Heart left ventricle (tissue), 16 donors: ENCODE results near the gene KRT12. TPM values are rescaled to one million over a fixed set of nuclear protein-coding genes. Genes with fewer than 3 reads are reported as not detected.

ENCODE experiments used
- ATAC-seq, 4 donors: fragments of 200-7000 bp; cut with Tn5 transposase; one replicate each; pipeline ENCODE4 v1.9.1; 2020 to 2022; ENCODE audit warnings: moderate library complexity in 4 of 4, mild to moderate bottlenecking in 3 of 4, moderate number of reproducible peaks in 1 of 4
- DNase-seq, 5 donors: peaks; one replicate each; pipeline ENCODE4 v3.0.0-alpha.2; 2020
- H3K27ac ChIP-seq, 12 donors: fragments of 200-600 bp; sonication (generic) in 4 of 12; one replicate each; pipeline versions ENCODE4 v1.5.0 to v1.8.0; 2016 to 2022; ENCODE audit warnings: mild to moderate bottlenecking in 2 of 12
- H3K27me3 ChIP-seq, 9 donors: fragments of 200-600 bp; sonication (generic) in 2 of 9; one replicate each; pipeline versions ENCODE4 v1.5.1 to v1.8.0; 2016 to 2022; ENCODE audit warnings: mild to moderate bottlenecking in 3 of 9
- H3K36me3 ChIP-seq, 9 donors: fragments of 200-600 bp; sonication (generic) in 2 of 9; one replicate each; pipeline versions ENCODE4 v1.5.0 to v1.8.0; 2018 to 2022; ENCODE audit warnings: mild to moderate bottlenecking in 2 of 9
- H3K4me1 ChIP-seq, 12 donors: fragments of 200-600 bp; sonication (generic) in 4 of 12; one replicate each; pipeline versions ENCODE4 v1.5.0 to v1.8.0; 2016 to 2022; ENCODE audit warnings: mild to moderate bottlenecking in 3 of 12
- H3K4me3 ChIP-seq, 12 donors: fragments of 200-600 bp; sonication (generic) in 4 of 12; one replicate each; pipeline versions ENCODE4 v1.5.0 to v1.8.0; 2017 to 2022; ENCODE audit warnings: mild to moderate bottlenecking in 9 of 12, moderate library complexity in 4 of 12
- H3K9me3 ChIP-seq, 12 donors: fragments of 200-600 bp; sonication (generic) in 4 of 12; one replicate each; pipeline versions ENCODE4 v1.5.0 to v1.8.0; 2016 to 2022; ENCODE audit warnings: mild to moderate bottlenecking in 1 of 12
- POLR2A ChIP-seq, 2 donors: fragments of 450-650 bp; IDR thresholded peaks; one replicate each; pipeline ENCODE4 v1.6.1; 2017; ENCODE audit warnings: antibody characterized with exemption in 2 of 2, mild to moderate bottlenecking in 2 of 2, moderate library complexity in 2 of 2
- WGBS, 4 donors: extraction: QIAGEN DNeasy Blood & Tissue Kit in 2 of 4; methylation state at CpG; one replicate each; pipeline versions ENCODE4 v1.1.5 to v1.1.7; 2013 to 2018; 5-methylcytosine and 5-hydroxymethylcytosine counted together
- intact Hi-C, 10 donors: fragments of 100-400 bp; cut with DNase I; formaldehyde crosslinking; loops; one replicate each; pipeline versions ENCODE4 v1.11.1 to v1.14.2; 2022
- polyA plus RNA-seq, 2 donors: library from polyadenylated mRNA; stranded (reverse); fragments of 200-250 nt; gene quantifications; one replicate each; pipeline ENCODE4 v1.2.3, GENCODE V29; 2013
- total RNA-seq, 9 donors: library from RNA; depleted of rRNA in 2 of 9; stranded (reverse); fragments of >200 nt in 2 of 9; fragmentation: NEBNext Ultra II Directional in 3 of 9; extraction: Animal tissue kit (Norgen Biotek cat#: 25700) in 3 of 9; gene quantifications; one replicate each; pipeline versions ENCODE4 v1.1.0 to v1.2.4, GENCODE V29; 2016 to 2023
- TF ChIP-seq, protein P1 (sequence below), 12 donors: fragments of 200-600 bp; sonication (generic) in 4 of 12; IDR thresholded peaks; one replicate each; pipeline versions ENCODE4 v1.5.0 to v1.8.0; 2018 to 2022; ENCODE audit warnings: antibody characterized with exemption in 12 of 12, mild to moderate bottlenecking in 5 of 12
- donor health status: ischemic (EF 13 %, LVEDD 7.1; RV severe dilation, severe dysfunction).
- donor health status: healthy with polysubstance abuse.
- donor health status: DM: no; HTN: yes; CAD: no.
- donor health status: DM: no; HTN: no; CAD: no.
- donor health status: ischemic (EF 25% LVEDD 6.9; RV normal size, moderate dysfunction).
- donor health status: ischemic (EF 25% LVEDD 5.7; RV mildly dilated, moderate dysfunction).
- donor health status: healthy.
- donor health status: DM: yes; HTN: yes; CAD: no.
- donor health status: ischemic (EF 35%, LVEDD 5.7; RV mildly dilated, moderate dysfunction).
- donor health status: nonischemic (EF 11% LVEDD 7.7; RV severe dilation, severe dysfunction).
- donor health status: DM: yes; HTN: yes; CAD: no.
- donor health status: PGD.
- donor health status: ischemic (EF 29% LVEDD 5.4; RV normal size, mild dysfunction).
- donor health status: nonischemic (EF 23%, LVEDD 6.1; RV moderate dilation, normal function).

Gene KRT12
- total and polyA plus RNA-seq, 11 donors: not detected

DNA sequence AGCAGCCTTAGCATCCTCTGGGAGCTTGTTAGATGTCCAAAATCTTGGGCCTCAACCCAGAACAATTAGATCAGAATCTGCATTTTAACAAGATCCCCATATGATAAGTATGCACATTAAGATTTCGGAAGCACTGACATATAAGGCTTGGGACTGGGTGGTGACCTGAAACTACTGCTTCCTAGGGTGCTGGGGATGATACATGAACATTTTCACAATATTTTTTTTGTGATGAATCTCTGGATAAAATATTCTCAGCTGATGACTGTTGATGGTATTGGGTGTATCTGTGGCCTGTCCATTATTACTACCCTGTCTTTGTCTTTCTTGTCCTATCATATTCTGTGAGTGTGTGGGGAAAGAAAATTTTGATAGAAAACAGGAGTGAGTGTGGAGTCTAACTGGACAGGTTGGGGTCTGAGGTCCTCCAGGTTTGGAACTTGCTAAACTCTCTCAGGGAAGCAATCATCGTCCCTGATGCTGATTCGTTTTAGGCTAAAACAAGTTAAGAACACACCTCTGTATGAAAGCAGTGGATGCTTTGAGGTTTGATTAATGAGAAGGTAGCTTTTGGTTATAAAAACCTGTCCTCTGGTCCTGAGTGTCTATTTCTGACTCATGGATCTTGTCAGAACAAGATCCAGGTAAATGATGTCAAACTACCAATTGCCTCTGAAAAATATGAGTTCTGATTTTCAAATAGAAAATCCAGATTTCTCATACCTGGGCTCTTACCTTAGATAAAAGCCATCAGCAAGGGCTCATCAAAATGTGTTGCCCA is 47.2 kb upstream of the KRT12 start:
- Histone ChIP-seq H3K4me1 (peaks cover 0 to 14% (median 0%) of the 10 kb centered on the region in 12 donors), H3K4me3 (no peak overlapping the region), H3K27ac (no peak overlapping the region), H3K27me3 (no peaks in the 10 kb centered on the region), H3K9me3 (no peaks in the 10 kb centered on the region), H3K36me3 (no peaks in the 10 kb centered on the region)
- 72 to 93% (median 75%) methylated on average over 3 of the region's 3 CpGs for WGBS, 4 donors
- DNase-seq (no peak), ATAC-seq (no peak)
- intact Hi-C loops: loop anchor here in 4 of 10 donors (5.0 to 10.0 kb wide), 5 partner anchors 408 to 748 kb away; no protein-coding TSS in a partner anchor
- no peak for TF ChIP-seq POLR2A (IDR thresholded peaks at IDR 0.05)
- TF ChIP-seq, protein P1, sequence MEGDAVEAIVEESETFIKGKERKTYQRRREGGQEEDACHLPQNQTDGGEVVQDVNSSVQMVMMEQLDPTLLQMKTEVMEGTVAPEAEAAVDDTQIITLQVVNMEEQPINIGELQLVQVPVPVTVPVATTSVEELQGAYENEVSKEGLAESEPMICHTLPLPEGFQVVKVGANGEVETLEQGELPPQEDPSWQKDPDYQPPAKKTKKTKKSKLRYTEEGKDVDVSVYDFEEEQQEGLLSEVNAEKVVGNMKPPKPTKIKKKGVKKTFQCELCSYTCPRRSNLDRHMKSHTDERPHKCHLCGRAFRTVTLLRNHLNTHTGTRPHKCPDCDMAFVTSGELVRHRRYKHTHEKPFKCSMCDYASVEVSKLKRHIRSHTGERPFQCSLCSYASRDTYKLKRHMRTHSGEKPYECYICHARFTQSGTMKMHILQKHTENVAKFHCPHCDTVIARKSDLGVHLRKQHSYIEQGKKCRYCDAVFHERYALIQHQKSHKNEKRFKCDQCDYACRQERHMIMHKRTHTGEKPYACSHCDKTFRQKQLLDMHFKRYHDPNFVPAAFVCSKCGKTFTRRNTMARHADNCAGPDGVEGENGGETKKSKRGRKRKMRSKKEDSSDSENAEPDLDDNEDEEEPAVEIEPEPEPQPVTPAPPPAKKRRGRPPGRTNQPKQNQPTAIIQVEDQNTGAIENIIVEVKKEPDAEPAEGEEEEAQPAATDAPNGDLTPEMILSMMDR (IDR thresholded peaks at IDR 0.05): no peak

DNA sequence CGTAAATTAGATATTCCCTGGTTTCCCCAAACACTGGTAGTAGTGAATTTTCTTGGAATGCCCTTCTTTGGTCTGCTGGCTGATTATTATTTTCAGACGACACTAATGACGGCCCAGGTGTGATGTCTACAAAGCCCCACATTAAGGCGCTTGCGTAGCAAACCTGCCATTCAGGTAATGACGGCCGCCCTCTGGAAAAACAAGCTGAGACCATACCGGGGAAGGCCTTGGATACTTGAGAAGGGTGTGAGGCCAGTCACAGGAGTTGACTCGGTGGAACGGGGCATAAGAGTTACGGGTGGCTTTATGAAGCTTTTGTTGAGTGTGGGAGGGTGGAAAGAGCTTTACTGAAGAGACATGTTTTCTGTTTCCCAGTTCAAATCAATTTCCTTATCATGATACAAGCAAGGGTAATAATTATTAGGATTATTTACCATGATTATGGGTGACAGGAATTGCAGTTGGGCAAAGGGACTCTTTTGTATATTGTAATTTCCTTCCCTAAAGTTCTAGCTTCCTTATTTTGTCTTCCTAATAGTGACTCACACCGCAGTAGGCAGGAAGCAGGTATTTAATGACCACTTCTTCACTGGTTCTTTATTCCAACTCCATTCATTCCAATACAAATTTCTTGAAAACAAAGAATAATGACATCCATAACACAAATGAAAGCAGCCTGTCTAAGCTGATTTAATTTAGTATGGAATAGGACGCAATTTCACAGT is 45.6 kb upstream of the KRT12 start:
- intact Hi-C loops: loop anchor here in 4 of 10 donors (5.0 to 10.0 kb wide), 5 partner anchors 410 to 750 kb away; no protein-coding TSS in a partner anchor
- Histone ChIP-seq H3K27me3 (peaks cover 0 to 14% (median 2%) of the 10 kb centered on the region in 9 donors), H3K36me3 (no peaks in the 10 kb centered on the region), H3K27ac (no peak overlapping the region), H3K9me3 (no peaks in the 10 kb centered on the region), H3K4me1 (peaks cover 0 to 14% (median 0%) of the 10 kb centered on the region in 12 donors), H3K4me3 (no peak overlapping the region)
- 89 to 91% (median 89%) methylated on average over 13 of the region's 13 CpGs for WGBS, 4 donors
- ATAC-seq: no peak
- TF ChIP-seq, protein P1 (IDR thresholded peaks at IDR 0.05): no peak
- no peak for TF ChIP-seq POLR2A (IDR thresholded peaks at IDR 0.05)
- DNase-seq: no peak

- no peak overlapping the region for H3K27ac ChIP-seq
- no peak for DNase-seq
Measured at GRCh38 chr17:40910441-40910841, 43.4 kb upstream of the KRT12 start.

More at GRCh38 chr17:40910441-40910841, 43.4 kb upstream of the KRT12 start:
- H3K27me3 ChIP-seq: peaks cover 0 to 19% (median 7%) of the 10 kb centered on the region in 9 donors
- TF ChIP-seq, protein P1 (IDR thresholded peaks at IDR 0.05): no peak
- TF ChIP-seq POLR2A (IDR thresholded peaks at IDR 0.05): no peak
- peaks cover 0 to 14% (median 0%) of the 10 kb centered on the region in 12 donors for H3K4me1 ChIP-seq
- H3K9me3 ChIP-seq: no peaks in the 10 kb centered on the region
- ATAC-seq: no peak
- 63 to 77% (median 71%) methylated on average over 3 of the region's 3 CpGs for WGBS, 4 donors
- H3K36me3 ChIP-seq: no peaks in the 10 kb centered on the region
- intact Hi-C loops: loop anchor here in 4 of 10 donors (5.0 to 10.0 kb wide), 5 partner anchors 412 to 752 kb away; no protein-coding TSS in a partner anchor
- no peak overlapping the region for H3K4me3 ChIP-seq
